Heart left ventricle (tissue), 16 donors: ENCODE measurements around the gene MIGA1. TPM values are rescaled to one million over a fixed set of nuclear protein-coding genes. Genes with fewer than 3 reads are reported as not detected.

Source experiments
- ATAC-seq, 4 donors: fragments of 200-7000 bp; cut with Tn5 transposase; one replicate each; pipeline ENCODE4 v1.9.1; 2020 to 2022; ENCODE audit warnings: moderate library complexity in 4 of 4, mild to moderate bottlenecking in 3 of 4, moderate number of reproducible peaks in 1 of 4
- DNase-seq, 5 donors: peaks; one replicate each; pipeline ENCODE4 v3.0.0-alpha.2; 2020
- H3K27ac ChIP-seq, 12 donors: fragments of 200-600 bp; sonication (generic) in 4 of 12; one replicate each; pipeline versions ENCODE4 v1.5.0 to v1.8.0; 2016 to 2022; ENCODE audit warnings: mild to moderate bottlenecking in 2 of 12
- H3K27me3 ChIP-seq, 9 donors: fragments of 200-600 bp; sonication (generic) in 2 of 9; one replicate each; pipeline versions ENCODE4 v1.5.1 to v1.8.0; 2016 to 2022; ENCODE audit warnings: mild to moderate bottlenecking in 3 of 9
- H3K36me3 ChIP-seq, 9 donors: fragments of 200-600 bp; sonication (generic) in 2 of 9; one replicate each; pipeline versions ENCODE4 v1.5.0 to v1.8.0; 2018 to 2022; ENCODE audit warnings: mild to moderate bottlenecking in 2 of 9
- H3K4me1 ChIP-seq, 12 donors: fragments of 200-600 bp; sonication (generic) in 4 of 12; one replicate each; pipeline versions ENCODE4 v1.5.0 to v1.8.0; 2016 to 2022; ENCODE audit warnings: mild to moderate bottlenecking in 3 of 12
- H3K4me3 ChIP-seq, 12 donors: fragments of 200-600 bp; sonication (generic) in 4 of 12; one replicate each; pipeline versions ENCODE4 v1.5.0 to v1.8.0; 2017 to 2022; ENCODE audit warnings: mild to moderate bottlenecking in 9 of 12, moderate library complexity in 4 of 12
- H3K9me3 ChIP-seq, 12 donors: fragments of 200-600 bp; sonication (generic) in 4 of 12; one replicate each; pipeline versions ENCODE4 v1.5.0 to v1.8.0; 2016 to 2022; ENCODE audit warnings: mild to moderate bottlenecking in 1 of 12
- POLR2A ChIP-seq, 2 donors: fragments of 450-650 bp; IDR thresholded peaks; one replicate each; pipeline ENCODE4 v1.6.1; 2017; ENCODE audit warnings: antibody characterized with exemption in 2 of 2, mild to moderate bottlenecking in 2 of 2, moderate library complexity in 2 of 2
- WGBS, 4 donors: extraction: QIAGEN DNeasy Blood & Tissue Kit in 2 of 4; methylation state at CpG; one replicate each; pipeline versions ENCODE4 v1.1.5 to v1.1.7; 2013 to 2018; 5-methylcytosine and 5-hydroxymethylcytosine counted together
- intact Hi-C, 10 donors: fragments of 100-400 bp; cut with DNase I; formaldehyde crosslinking; loops; one replicate each; pipeline versions ENCODE4 v1.11.1 to v1.14.2; 2022
- polyA plus RNA-seq, 2 donors: library from polyadenylated mRNA; stranded (reverse); fragments of 200-250 nt; gene quantifications; one replicate each; pipeline ENCODE4 v1.2.3, GENCODE V29; 2013
- total RNA-seq, 9 donors: library from RNA; depleted of rRNA in 2 of 9; stranded (reverse); fragments of >200 nt in 2 of 9; fragmentation: NEBNext Ultra II Directional in 3 of 9; extraction: Animal tissue kit (Norgen Biotek cat#: 25700) in 3 of 9; gene quantifications; one replicate each; pipeline versions ENCODE4 v1.1.0 to v1.2.4, GENCODE V29; 2016 to 2023
- TF ChIP-seq, protein P1 (sequence below), 12 donors: fragments of 200-600 bp; sonication (generic) in 4 of 12; IDR thresholded peaks; one replicate each; pipeline versions ENCODE4 v1.5.0 to v1.8.0; 2018 to 2022; ENCODE audit warnings: antibody characterized with exemption in 12 of 12, mild to moderate bottlenecking in 5 of 12
- donor health status: ischemic (EF 13 %, LVEDD 7.1; RV severe dilation, severe dysfunction).
- donor health status: healthy with polysubstance abuse.
- donor health status: DM: no; HTN: yes; CAD: no.
- donor health status: DM: no; HTN: no; CAD: no.
- donor health status: ischemic (EF 25% LVEDD 6.9; RV normal size, moderate dysfunction).
- donor health status: ischemic (EF 25% LVEDD 5.7; RV mildly dilated, moderate dysfunction).
- donor health status: healthy.
- donor health status: DM: yes; HTN: yes; CAD: no.
- donor health status: ischemic (EF 35%, LVEDD 5.7; RV mildly dilated, moderate dysfunction).
- donor health status: nonischemic (EF 11% LVEDD 7.7; RV severe dilation, severe dysfunction).
- donor health status: DM: yes; HTN: yes; CAD: no.
- donor health status: PGD.
- donor health status: ischemic (EF 29% LVEDD 5.4; RV normal size, mild dysfunction).
- donor health status: nonischemic (EF 23%, LVEDD 6.1; RV moderate dilation, normal function).

MIGA1 gene
- total and polyA plus RNA-seq, 11 donors: 2.6 to 14.1 (median 9.7) TPM

DNA sequence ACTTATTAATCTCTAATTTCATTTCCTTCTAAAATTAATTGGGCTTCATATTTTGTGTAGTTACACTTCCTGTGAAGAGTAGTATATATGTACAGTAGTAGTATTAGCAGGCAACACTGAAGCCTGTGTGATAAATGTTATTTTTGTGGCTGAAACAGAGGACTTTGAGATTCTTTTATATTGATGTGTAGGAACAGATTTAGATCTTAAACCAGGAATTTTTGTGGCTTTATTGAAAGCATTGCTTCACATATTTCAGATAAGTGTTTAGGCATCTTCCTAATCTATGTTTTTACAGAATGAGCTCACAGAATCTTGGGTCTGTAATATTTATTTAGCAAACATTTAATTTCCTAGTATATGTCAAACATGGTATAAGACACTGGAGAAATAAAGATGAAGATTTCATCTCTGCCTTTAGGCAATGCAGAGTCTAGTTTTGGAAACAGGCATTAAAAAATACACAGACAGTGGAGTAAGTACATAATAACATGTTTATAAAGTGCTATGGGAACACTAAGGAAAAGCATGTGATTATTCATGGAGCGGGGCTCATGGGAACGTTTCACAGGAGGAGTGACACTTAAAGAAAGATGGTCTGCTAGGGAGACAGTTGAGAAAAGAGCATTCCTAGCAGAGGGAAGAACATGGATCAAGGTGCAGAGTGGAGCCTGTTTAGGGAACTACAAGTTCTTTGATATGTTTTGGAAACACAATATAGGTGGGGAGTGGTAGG is 52.7 kb downstream of the MIGA1 start:
- H3K4me3 ChIP-seq: peak overlapping the region in 1 of 12 donors; percentile 1
- peak; percentile 26 to 66 (median 59) for ATAC-seq
- intact Hi-C loops: loop anchor here in 5 of 10 donors (2.0 to 10.0 kb wide), 2 partner anchors 53 to 57 kb away; partner anchors contain the start of gene NEXN (in 5 of the 5)

DNA sequence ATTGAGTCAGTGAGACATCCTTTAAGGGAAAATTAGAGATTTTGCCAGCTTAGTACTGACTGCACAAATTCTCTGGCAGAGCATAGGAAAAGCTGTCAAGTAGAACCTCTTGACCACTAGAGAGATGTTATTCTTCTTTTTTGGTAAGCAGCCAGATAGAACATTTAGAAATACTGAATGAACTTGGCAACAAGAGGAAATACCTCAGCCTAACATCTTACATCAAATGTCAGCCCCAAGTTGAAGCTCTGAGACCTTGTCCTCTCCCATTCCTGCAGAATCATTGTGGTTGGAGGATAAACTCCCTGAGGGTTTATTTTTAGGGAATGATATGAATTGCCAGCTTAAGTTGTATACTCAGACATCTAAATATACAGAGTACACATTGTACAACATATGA is 53.5 kb downstream of the MIGA1 start:
- Histone ChIP-seq H3K4me1 (peaks cover 5 to 74% (median 52%) of the 10 kb centered on the region in 12 donors), H3K4me3 (peak overlapping the region in 1 of 12 donors; percentile 1), H3K27ac (peak overlapping the region; percentile 86 to 98 (median 90)), H3K27me3 (no peaks in the 10 kb centered on the region), H3K36me3 (peaks cover 0 to 7% (median 0%) of the 10 kb centered on the region in 9 donors), H3K9me3 (no peaks in the 10 kb centered on the region)
- TF ChIP-seq, protein P1, sequence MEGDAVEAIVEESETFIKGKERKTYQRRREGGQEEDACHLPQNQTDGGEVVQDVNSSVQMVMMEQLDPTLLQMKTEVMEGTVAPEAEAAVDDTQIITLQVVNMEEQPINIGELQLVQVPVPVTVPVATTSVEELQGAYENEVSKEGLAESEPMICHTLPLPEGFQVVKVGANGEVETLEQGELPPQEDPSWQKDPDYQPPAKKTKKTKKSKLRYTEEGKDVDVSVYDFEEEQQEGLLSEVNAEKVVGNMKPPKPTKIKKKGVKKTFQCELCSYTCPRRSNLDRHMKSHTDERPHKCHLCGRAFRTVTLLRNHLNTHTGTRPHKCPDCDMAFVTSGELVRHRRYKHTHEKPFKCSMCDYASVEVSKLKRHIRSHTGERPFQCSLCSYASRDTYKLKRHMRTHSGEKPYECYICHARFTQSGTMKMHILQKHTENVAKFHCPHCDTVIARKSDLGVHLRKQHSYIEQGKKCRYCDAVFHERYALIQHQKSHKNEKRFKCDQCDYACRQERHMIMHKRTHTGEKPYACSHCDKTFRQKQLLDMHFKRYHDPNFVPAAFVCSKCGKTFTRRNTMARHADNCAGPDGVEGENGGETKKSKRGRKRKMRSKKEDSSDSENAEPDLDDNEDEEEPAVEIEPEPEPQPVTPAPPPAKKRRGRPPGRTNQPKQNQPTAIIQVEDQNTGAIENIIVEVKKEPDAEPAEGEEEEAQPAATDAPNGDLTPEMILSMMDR (IDR thresholded peaks at IDR 0.05): no peak
- no peak for TF ChIP-seq POLR2A (IDR thresholded peaks at IDR 0.05)
- peak in 2 of 5 donors; percentile 18 to 40 for DNase-seq
- intact Hi-C loops: loop anchor here in 9 of 10 donors (1.0 to 10.0 kb wide), 3 partner anchors 52 to 56 kb away; partner anchors contain the start of gene NEXN (in 9 of the 9)
- ATAC-seq: peak; percentile 81 to 94 (median 84)

More for the DNA sequence above, 52.7 kb downstream of the MIGA1 start:
- H3K27ac ChIP-seq: peak overlapping the region; percentile 86 to 98 (median 90)
- no peaks in the 10 kb centered on the region for H3K9me3 ChIP-seq
- H3K4me1 ChIP-seq: peaks cover 5 to 70% (median 50%) of the 10 kb centered on the region in 12 donors
- WGBS, 4 donors: 15 to 29% (median 28%) methylated on average over 2 of the region's 2 CpGs
- no peaks in the 10 kb centered on the region for H3K27me3 ChIP-seq
- DNase-seq: no peak
- H3K36me3 ChIP-seq: peaks cover 0 to 13% (median 0%) of the 10 kb centered on the region in 9 donors
- TF ChIP-seq POLR2A (IDR thresholded peaks at IDR 0.05): no peak
- TF ChIP-seq, protein P1 (IDR thresholded peaks at IDR 0.05): no peak

DNA sequence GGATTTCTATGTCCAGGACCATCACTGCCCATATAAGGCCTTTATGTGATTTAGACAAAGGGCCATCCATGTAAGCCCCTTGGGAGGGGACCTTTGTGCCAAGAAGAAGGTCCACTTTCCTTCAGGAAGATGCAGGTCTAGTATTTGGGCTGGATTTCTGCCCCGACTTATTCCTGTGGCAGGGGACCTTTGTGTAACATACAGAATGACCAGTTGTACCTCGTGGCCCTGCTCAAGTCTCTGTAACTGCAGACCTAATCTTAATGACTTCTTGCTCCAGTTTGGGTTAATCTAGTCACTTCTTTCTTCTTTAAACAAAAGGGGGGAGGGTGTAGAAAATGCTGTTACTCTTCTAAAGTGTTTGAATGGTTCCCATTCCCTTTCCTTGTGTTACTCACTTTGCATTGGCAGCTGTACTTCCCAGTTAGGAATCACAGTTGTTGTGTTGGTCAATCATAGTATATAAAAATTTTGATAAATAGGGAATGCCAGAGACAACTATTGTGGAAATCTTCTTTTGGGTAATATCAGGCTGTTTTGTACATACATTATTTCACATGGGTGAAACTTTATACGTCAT is 54.2 kb downstream of the MIGA1 start:
- Histone ChIP-seq H3K27ac (peak overlapping the region; percentile 86 to 98 (median 90)), H3K4me3 (no peak overlapping the region), H3K9me3 (no peaks in the 10 kb centered on the region), H3K36me3 (peaks cover 0 to 7% (median 0%) of the 10 kb centered on the region in 9 donors), H3K4me1 (peaks cover 5 to 73% (median 52%) of the 10 kb centered on the region in 12 donors), H3K27me3 (no peaks in the 10 kb centered on the region)
- 70 to 76% (median 72%) methylated on average over 3 of the region's 3 CpGs for WGBS, 4 donors
- intact Hi-C loops: loop anchor here in 9 of 10 donors (1.0 to 10.0 kb wide), 3 partner anchors 51 to 55 kb away; partner anchors contain the start of gene NEXN (in 9 of the 9)
- DNase-seq (no peak), ATAC-seq (peak in 1 of 4 donors; percentile 2)
- TF ChIP-seq, protein P1 (IDR thresholded peaks at IDR 0.05): no peak
